PFSK-1 (cell line): ENCODE data around the gene PRR14.

ENCODE experiments used
- FOXP2 ChIP-seq: optimal IDR thresholded peaks from 2 replicates; pipeline ENCODE3; 2011; ENCODE audit warnings: borderline replicate concordance, control low read depth, inconsistent platforms; ENCODE audit not compliant: insufficient read depth; ENCODE audit errors: extremely low read length, extremely low read depth
- POLR2AphosphoS5 ChIP-seq: IDR thresholded peaks from 2 replicates; pipeline ENCODE4 v1.6.1; 2012; ENCODE audit warnings: low read depth, mild to moderate bottlenecking, control low read depth, low read length, moderate library complexity
- REST ChIP-seq, 2 experiments: IDR thresholded peaks; 2 replicates each; pipeline versions ENCODE4 v1.6.1 to v1.8.0; 2011 to 2012; ENCODE audit warnings: low read depth in 2 of 2, low read length in 2 of 2, control low read depth in 1 of 2, inconsistent platforms in 1 of 2, mild to moderate bottlenecking in 1 of 2, moderate library complexity in 1 of 2; ENCODE audit not compliant: insufficient read depth in 1 of 2
- SIN3A ChIP-seq: IDR thresholded peaks from 2 replicates; pipeline ENCODE4 v1.6.1; 2012; ENCODE audit warnings: mild to moderate bottlenecking, low read length, moderate library complexity, borderline replicate concordance; ENCODE audit not compliant: insufficient read depth
- TAF1 ChIP-seq: IDR thresholded peaks from 2 replicates; pipeline ENCODE4 v1.6.1; 2012; ENCODE audit warnings: low read length, control low read depth, borderline replicate concordance; ENCODE audit not compliant: insufficient read depth

The PRR14 gene

GRCh38 chr16:30649725-30650368 lies 913 bp upstream of the PRR14 start:
- TF ChIP-seq FOXP2 = no peak
- no peak for TF ChIP-seq POLR2AphosphoS5
- TF ChIP-seq REST (IDR thresholded peaks at IDR 0.05; ENCODE audit: insufficient read depth in 1 of 2, low read depth in 2 of 2, low read length in 2 of 2) = no peak
- no peak for TF ChIP-seq SIN3A
- TF ChIP-seq TAF1 = no peak

GRCh38 chr16:30651124-30652004 lies 604 bp downstream of the PRR14 start:
- no peak for TF ChIP-seq SIN3A
- no peak for TF ChIP-seq FOXP2
- TF ChIP-seq POLR2AphosphoS5 = no peak
- TF ChIP-seq REST (IDR thresholded peaks at IDR 0.05; ENCODE audit: insufficient read depth in 1 of 2, low read depth in 2 of 2, low read length in 2 of 2) = no peak
- no peak for TF ChIP-seq TAF1

GRCh38 chr16:30652005-30652296 lies 1.2 kb downstream of the PRR14 start:
- no peak for TF ChIP-seq TAF1
- no peak for TF ChIP-seq FOXP2
- TF ChIP-seq SIN3A = no peak
- TF ChIP-seq REST (IDR thresholded peaks at IDR 0.05; ENCODE audit: insufficient read depth in 1 of 2, low read depth in 2 of 2, low read length in 2 of 2) = no peak
- TF ChIP-seq POLR2AphosphoS5 = no peak

DNA sequence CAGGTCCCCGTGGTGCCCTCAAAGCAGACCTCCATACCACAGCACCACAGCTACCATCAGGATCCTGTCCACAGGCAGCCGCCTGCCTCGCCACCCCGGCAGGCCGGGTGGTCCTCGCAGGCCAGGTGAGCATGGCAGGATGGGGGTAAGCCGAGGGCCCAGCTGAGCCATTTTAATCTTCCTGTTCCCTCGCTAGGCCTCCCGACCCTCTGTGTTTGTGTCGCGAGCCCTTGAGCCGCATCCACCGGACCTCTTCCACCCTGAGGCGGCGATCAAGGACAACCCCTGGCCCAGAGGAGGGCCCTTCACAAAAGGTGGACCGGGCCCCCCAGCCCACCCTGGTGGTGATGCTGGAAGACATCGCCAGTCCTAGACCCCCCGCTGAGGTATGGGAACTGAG lies 2.0 kb downstream of the PRR14 start:
- no peak for TF ChIP-seq POLR2AphosphoS5
- no peak for TF ChIP-seq SIN3A
- TF ChIP-seq REST (IDR thresholded peaks at IDR 0.05; ENCODE audit: insufficient read depth in 1 of 2, low read depth in 2 of 2, low read length in 2 of 2) = no peak
- TF ChIP-seq TAF1 = no peak
- no peak for TF ChIP-seq FOXP2
